Measurements from ENCODE around the gene VWA3A. TPM values are rescaled to one million over a fixed set of nuclear protein-coding genes. Genes with fewer than 3 reads are reported as not detected.

Gene VWA3A
- total RNA-seq, 1 experiment from 2014 or later: not detected

DNA sequence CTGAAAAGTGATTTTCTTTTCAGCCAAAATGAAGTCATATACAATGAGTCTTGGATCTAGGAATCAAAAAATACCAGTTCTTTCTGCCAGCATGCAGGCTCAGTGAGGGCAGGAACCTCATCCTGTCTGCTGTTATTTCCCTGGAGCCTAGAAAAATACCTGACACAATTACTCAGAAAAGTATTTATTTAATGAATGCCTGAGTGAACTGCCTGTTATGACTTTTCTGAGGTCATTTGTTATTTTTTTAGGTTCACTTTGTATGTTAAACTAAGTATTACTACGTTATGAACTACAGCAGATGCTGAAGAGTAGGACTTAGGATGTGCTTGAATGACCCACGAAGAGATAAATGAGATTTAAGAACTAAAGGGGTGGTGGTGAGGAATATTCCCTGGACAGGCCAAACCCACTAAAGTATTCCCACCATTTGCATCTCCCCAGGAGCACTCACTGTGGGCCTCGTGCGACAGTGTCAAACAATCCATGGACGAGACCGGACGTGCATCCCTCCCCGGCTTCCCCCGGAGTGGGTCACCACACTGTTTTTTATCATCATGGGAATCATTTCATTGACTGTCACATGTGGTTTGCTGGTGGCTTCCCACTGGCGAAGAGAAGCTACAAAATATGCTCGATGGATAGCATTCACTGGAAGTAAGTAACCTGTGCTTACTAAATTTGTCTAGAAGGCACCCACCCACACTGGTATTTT lies 17.1 kb upstream of the VWA3A start:
- Histone ChIP-seq H3K36me3 (ENCODE audit: control insufficient read depth, insufficient read depth, low read length) (peaks cover 6% of the 10 kb centered on the region; the same call in 1 of the 2 replicates), H3K4me3 (ENCODE audit: low read depth in 2 of 2, low read length in 2 of 2) (no peak overlapping the region), H3K4me1 (ENCODE audit: control insufficient read depth, insufficient read depth, low read length) (peaks cover 31% of the 10 kb centered on the region), H3K27ac (ENCODE audit: low read length) (0 out of 2 replicates have a peak overlapping the region, but pooled peaks have one; percentile 6), H3K27me3 (ENCODE audit: control insufficient read depth, insufficient read depth, low read length) (no peaks in the 10 kb centered on the region), H3K9me3 (ENCODE audit: control insufficient read depth, insufficient read depth, low read depth, low read length) (no peaks in the 10 kb centered on the region)
- intact Hi-C loops (cut with micrococcal nuclease; ENCODE audit: unreplicated experiment): no loop called here
- CTCF ChIA-PET: interaction anchor here (0.9 kb wide), 1 partner anchor 24 kb away, joined by 3 read pairs; no protein-coding TSS in a partner anchor
- no peak for ATAC-seq
- no TSS peak for BruUV-seq (replicated peaks)
- TF ChIP-seq TCF7L2 (IDR thresholded peaks at IDR 0.05; ENCODE audit: low read depth, low read length): no peak
- TF ChIP-seq, protein P1, sequence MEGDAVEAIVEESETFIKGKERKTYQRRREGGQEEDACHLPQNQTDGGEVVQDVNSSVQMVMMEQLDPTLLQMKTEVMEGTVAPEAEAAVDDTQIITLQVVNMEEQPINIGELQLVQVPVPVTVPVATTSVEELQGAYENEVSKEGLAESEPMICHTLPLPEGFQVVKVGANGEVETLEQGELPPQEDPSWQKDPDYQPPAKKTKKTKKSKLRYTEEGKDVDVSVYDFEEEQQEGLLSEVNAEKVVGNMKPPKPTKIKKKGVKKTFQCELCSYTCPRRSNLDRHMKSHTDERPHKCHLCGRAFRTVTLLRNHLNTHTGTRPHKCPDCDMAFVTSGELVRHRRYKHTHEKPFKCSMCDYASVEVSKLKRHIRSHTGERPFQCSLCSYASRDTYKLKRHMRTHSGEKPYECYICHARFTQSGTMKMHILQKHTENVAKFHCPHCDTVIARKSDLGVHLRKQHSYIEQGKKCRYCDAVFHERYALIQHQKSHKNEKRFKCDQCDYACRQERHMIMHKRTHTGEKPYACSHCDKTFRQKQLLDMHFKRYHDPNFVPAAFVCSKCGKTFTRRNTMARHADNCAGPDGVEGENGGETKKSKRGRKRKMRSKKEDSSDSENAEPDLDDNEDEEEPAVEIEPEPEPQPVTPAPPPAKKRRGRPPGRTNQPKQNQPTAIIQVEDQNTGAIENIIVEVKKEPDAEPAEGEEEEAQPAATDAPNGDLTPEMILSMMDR (IDR thresholded peaks at IDR 0.05): no peak
- in situ Hi-C loops (cut with HindIII; ENCODE audit: low pct_unique_long_range_greater_than_20kb, low sequenced_read_pairs): loop anchor here (25.0 kb wide), 1 partner anchor 112 kb away; no protein-coding TSS in a partner anchor
- no peak for DNase-seq (ENCODE audit: low read depth, low spot score)
- POLR2A ChIA-PET: no interaction called here

DNA sequence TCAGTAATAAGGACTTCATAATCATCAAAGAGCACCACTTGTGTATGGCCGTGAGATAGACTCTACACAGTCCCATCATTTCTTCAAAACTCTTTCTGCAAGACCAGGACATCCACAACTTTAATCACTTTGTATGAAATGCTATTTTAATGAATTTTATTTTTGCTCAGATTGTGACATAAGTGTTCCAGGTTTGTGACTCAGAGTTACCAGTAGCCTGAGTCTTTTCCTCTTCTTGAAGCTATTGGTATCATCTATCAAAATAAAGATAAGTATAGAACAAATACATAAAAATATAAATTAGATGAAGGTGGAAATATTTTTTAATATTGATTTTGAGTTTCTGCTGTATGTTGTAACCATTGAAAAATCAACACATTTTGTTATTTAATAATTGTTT lies 16.6 kb upstream of the VWA3A start:
- Histone ChIP-seq H3K27ac (ENCODE audit: low read length) (no peak overlapping the region), H3K9me3 (ENCODE audit: control insufficient read depth, insufficient read depth, low read depth, low read length) (no peaks in the 10 kb centered on the region), H3K36me3 (ENCODE audit: control insufficient read depth, insufficient read depth, low read length) (peaks cover 6% of the 10 kb centered on the region; the same call in 1 of the 2 replicates), H3K27me3 (ENCODE audit: control insufficient read depth, insufficient read depth, low read length) (no peaks in the 10 kb centered on the region), H3K4me1 (ENCODE audit: control insufficient read depth, insufficient read depth, low read length) (peaks cover 26% of the 10 kb centered on the region), H3K4me3 (ENCODE audit: low read depth in 2 of 2, low read length in 2 of 2) (no peak overlapping the region)
- ChIA-PET POLR2A (no interaction called here), CTCF (interaction anchor here (0.9 kb wide), 1 partner anchor 23 kb away, joined by 3 read pairs; no protein-coding TSS in a partner anchor)
- TF ChIP-seq SIN3A (IDR thresholded peaks at IDR 0.05; ENCODE audit: borderline replicate concordance, insufficient read depth, low read depth, low read length): no peak
- no peak for TF ChIP-seq TCF7L2 (IDR thresholded peaks at IDR 0.05; ENCODE audit: low read depth, low read length)
- TF ChIP-seq, protein P1 (IDR thresholded peaks at IDR 0.05): no peak
- TF ChIP-seq, protein P2, sequence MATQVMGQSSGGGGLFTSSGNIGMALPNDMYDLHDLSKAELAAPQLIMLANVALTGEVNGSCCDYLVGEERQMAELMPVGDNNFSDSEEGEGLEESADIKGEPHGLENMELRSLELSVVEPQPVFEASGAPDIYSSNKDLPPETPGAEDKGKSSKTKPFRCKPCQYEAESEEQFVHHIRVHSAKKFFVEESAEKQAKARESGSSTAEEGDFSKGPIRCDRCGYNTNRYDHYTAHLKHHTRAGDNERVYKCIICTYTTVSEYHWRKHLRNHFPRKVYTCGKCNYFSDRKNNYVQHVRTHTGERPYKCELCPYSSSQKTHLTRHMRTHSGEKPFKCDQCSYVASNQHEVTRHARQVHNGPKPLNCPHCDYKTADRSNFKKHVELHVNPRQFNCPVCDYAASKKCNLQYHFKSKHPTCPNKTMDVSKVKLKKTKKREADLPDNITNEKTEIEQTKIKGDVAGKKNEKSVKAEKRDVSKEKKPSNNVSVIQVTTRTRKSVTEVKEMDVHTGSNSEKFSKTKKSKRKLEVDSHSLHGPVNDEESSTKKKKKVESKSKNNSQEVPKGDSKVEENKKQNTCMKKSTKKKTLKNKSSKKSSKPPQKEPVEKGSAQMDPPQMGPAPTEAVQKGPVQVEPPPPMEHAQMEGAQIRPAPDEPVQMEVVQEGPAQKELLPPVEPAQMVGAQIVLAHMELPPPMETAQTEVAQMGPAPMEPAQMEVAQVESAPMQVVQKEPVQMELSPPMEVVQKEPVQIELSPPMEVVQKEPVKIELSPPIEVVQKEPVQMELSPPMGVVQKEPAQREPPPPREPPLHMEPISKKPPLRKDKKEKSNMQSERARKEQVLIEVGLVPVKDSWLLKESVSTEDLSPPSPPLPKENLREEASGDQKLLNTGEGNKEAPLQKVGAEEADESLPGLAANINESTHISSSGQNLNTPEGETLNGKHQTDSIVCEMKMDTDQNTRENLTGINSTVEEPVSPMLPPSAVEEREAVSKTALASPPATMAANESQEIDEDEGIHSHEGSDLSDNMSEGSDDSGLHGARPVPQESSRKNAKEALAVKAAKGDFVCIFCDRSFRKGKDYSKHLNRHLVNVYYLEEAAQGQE (IDR thresholded peaks at IDR 0.05; ENCODE audit: insufficient read depth in 1 of 2, low read depth in 2 of 2, low read length in 1 of 2): no peak
- TF ChIP-seq POLR2AphosphoS5 (IDR thresholded peaks at IDR 0.05; ENCODE audit: low read depth, low read length): no peak
- intact Hi-C loops (cut with micrococcal nuclease; ENCODE audit: unreplicated experiment): loop anchor here (2.0 kb wide), 1 partner anchor 75 kb away; the partner anchor contains the start of gene PDZD9
- BruUV-seq (replicated peaks): no TSS peak
- in situ Hi-C loops (cut with HindIII; ENCODE audit: low pct_unique_long_range_greater_than_20kb, low sequenced_read_pairs): loop anchor here (25.0 kb wide), 1 partner anchor 112 kb away; no protein-coding TSS in a partner anchor
- ATAC-seq (no peak), DNase-seq (ENCODE audit: low read depth, low spot score) (no peak)

All from Panc1 (cell line).